Skeletal muscle cell (primary cell): ENCODE data around the gene GFPT1.

Experiments
- DNase-seq: peaks from one replicate; pipeline ENCODE4 v3.0.0-alpha.2; 2010; ENCODE audit warnings: low read depth
- H3K4me3 ChIP-seq: 2 replicates; pipeline ENCODE4 v1.5.1; 2011; ENCODE audit warnings: low read depth, mild to moderate bottlenecking, control low read depth, low read length, moderate library complexity

Gene GFPT1

DNA sequence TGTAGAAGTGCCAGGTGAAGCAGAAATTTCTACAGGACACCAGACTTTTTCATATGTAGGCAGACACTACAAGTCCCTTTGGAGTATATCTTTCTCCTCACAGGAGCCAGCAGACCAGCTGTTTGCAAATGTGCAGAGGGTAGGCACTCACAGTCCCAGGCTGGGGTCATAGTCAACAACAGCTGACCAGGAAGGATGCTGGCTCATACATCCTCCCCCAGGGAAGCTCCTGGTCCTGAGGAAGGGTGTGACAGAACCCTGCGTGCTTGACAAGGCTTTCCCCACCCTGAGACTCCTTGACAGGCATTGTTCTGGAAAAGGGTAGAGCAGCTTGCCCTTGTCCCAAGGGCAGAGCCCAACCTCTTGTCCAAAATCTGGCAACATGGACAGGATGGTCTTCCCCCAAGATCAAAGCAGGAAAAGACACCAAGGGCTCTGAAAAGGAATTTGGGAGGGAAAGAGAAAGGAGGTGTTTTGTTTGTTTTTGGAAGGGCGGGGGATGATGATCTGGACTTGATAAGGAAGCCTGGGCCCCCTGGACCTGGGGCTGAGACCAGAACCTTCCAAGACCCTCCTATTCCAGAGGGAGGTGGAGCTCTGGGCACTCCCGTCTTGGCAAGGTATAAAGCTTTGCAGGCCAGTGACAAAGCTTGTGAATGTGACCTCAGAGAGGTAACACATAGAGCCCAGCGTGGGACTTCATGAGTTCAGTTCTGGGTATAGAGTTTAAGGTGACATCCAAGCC is 87.1 kb downstream of the GFPT1 start:
- no peak overlapping the region for H3K4me3 ChIP-seq
- no peak for DNase-seq

DNA sequence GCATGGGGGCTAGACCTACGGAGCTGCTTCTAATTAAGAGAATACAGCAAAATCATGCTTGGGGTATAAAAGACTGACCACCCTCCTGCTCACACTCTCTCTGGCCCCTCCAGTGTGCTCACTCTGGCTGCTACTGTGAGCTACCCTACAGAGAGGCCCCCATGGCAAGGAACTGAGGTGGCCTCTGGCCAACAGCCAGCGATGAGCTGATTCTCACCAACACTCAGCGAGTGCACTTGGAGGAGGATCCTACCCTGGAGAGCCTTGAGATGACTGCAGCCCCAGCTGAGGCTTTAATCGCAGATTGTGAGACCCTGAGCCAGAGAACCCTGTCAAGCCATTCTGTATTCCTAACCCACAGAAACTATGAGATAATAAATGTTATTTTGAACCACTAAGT is 88.2 kb downstream of the GFPT1 start:
- peak; percentile 59 for DNase-seq
- no peak overlapping the region for H3K4me3 ChIP-seq

DNA sequence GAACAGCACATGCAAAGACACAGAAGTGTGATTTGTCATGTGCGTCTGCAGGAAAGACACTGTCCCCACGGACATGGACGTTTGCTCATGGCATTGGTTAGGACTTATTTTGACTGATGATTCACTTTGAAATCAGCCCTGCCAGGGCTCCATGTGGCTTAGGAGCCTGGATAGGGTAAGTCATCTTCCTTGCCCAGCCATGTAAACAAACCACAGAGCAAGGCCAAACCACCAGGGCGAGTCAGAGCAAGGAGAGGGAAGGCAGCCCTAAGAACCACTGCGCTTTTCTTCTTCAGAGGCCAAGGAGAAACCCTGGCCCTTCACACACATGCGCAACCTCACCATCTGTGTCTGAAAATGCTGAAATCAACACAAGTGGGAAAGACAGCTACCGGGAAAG is 88.8 kb downstream of the GFPT1 start:
- peak; percentile 94 for DNase-seq
- H3K4me3 ChIP-seq = no peak overlapping the region

DNA sequence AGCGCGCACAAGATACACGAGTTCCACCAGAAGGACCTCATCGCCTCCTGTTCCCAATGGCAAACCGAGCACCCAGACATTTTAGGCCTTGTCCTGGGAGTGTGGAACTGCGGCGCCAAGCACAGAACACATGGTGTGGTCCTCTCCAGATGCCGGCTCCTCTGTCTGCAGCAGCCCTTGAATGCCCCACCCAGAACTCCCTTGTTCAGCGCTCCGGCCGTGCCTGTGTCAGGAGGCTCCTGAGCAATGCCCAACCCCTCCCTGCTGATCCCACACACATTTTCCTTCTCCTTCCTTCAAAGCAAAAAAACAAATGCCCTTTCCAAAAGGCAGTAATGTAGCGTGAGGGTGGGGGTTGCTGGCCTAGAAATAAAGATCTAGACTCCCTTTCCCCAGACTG is 89.8 kb downstream of the GFPT1 start:
- H3K4me3 ChIP-seq = no peak overlapping the region
- DNase-seq = no peak

DNA sequence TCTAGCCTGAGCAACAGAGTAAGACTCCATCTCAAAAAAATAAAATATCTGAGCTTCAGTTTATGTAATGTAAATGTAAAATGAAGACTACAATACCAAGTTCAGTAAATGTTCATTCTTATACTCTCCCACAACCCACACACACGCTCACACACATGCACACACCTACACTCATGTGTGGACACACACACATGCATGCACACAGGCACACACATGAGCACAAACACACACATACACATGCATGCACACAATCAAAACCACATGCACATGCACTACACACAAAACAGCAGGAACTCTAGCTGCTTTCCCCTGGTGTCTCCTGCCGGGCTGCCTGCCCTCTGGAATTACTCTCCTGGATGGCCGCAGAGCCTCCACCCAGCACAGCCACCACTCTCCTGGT is 90.6 kb downstream of the GFPT1 start:
- DNase-seq = no peak
- H3K4me3 ChIP-seq = no peak overlapping the region

DNA sequence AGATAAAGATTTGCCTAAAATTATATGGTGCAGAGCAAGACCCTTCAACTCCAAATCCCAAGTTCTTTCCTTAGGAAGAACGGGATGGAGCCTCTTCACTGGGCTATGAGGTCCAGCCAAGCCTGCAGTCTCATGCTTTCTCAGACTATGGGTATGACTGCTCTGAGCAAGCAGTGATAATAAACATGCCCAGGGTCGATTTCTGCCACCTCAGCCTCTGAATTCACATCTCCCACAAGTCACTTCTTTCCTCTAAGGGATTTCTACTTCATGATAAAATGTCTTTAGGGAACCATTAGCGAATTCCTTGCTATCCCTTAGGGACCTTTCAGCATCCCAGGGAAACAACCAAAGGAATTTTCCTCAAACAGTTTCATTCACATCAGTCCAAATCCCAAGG is 94.8 kb downstream of the GFPT1 start:
- H3K4me3 ChIP-seq = no peak overlapping the region
- DNase-seq = no peak

DNA sequence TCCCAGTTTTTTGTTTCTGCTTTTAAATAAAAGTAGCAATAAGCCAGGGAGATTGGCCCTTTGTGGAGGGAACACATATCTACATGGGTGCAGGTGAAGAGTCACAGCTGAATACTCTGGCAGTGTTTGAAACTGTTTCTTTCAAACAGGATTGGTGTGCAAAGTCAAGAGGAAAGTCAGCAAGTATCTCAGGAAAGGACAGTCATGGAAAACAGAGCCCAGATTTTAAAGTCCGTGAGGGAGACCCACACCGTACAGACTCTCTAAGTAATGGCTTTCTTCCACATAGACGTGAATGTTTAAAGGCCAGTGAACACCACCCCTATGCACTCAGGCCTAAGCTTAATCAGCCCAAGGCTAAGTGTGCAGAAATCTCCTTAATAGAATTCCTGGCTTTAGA is 95.3 kb downstream of the GFPT1 start:
- no peak overlapping the region for H3K4me3 ChIP-seq
- no peak for DNase-seq

DNA sequence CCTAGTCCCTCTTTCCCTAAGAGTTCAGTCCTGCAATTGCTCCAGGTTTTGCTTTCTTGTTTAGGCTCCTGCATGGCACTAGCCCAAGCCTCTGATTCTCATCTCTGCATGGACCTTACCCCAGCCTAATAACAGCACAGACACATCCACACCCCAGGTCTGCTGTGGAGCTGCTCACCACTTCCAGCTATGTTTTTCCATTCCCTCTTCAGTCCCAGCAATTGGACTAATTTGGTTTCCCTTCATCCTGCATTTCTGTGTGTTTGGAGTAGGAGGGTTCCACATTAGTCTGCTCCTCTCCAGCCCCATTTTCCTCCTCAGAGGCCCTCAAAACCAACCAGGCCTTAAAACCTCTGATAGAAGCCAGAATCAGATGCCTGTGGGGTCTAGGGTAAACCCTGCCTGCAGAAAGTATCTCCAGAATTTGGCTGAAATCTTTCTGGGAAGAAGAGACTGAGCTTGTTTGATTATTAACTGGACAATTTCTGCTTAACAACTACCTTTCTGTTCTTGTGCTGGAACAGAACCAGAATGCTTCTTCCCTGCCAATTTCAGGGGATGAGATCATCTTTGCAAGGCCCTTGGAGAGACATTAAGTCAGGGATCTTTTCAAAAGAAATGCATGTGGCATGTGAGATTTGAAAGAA is 95.9 kb downstream of the GFPT1 start:
- H3K4me3 ChIP-seq = no peak overlapping the region
- DNase-seq = peak; percentile 70

DNA sequence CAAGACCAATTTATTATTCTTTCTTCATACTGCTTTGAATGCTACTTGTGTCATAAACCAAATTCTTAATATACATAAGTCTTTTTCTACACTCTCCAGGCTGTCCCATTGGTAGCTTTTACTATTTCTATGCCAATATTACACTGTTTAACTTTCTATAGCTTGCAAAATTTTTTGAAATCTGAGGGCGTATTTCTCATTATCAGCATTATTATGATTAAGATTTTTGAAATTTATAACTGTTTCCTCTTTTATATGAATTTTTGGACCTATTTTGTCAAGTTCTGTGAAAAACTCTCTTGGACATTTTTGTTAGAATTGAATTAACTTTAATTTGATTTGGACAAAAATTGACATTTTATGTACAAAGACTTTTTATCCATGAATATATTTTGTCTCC is 98.6 kb downstream of the GFPT1 start:
- H3K4me3 ChIP-seq = no peak overlapping the region
- DNase-seq = no peak

DNA sequence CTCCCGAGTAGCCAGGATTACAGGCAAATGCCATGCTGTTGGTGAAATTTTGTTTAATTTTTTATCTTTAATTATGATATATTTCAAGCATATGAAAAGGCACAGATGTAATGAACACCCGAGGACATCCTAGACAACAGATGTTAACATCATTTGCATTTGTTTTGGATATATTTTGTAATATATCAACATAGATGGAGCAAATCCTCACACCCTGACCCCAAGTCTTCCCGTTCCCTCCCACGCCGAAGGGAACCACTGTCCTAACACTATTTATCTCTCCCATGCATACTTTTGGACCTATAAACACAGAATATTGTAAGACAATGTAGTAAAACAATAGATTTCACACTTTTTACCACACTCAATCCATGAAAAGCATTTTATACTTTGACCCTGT is 99.5 kb downstream of the GFPT1 start:
- no peak overlapping the region for H3K4me3 ChIP-seq
- no peak for DNase-seq

DNA sequence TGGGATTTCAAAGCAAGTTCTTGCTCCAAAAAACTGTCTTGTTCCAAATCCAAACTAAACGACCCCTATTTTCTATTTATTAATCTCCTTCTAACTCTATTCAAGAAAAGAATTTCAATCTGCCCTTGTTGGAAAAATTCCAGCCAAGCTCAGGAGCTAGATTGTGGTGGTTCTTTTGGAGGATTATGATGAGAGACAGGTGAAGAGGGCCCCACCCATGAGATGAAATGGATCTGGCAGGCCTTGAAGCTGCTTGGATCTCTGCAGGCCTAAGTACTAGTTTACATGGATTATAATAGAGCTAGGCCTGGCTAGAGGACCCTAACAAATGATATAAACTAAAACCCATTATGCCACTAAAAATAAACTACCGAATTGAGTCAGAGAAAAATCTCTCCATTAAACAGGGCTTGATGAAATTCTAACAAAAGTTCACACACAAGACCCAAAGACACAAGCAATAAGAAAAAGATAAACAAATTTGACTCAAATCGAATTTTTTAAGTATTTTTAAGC is 101.6 kb downstream of the GFPT1 start:
- H3K4me3 ChIP-seq = no peak overlapping the region
- DNase-seq = no peak

DNA sequence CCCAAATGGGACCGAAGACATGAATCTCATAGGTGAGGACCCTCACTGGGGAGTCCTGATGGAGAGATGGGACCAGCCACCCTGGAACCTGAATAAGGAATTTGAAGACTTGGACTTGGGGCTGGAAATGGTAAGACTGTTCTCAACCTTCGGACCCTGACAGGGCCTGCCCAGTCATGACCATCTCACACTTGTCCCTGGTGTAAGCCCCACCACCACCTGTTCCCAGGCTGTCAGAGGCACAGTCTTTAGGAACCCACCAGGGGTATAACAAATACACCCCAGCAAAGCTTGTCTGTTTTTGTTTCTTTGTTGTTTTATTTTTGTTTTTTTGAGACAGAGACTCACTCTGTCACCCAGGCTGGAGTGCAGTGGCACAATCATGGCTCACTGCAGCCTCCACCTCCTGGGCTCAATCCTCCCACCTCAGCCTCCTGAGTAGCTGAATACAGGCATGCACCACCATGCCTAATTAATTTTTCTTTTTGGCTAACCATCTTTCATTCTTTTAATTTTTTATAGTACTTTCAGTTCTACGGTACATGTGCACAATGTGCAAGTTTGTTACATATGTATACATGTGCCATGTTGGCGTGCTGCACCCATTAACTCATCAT is 106.1 kb downstream of the GFPT1 start:
- no peak for DNase-seq
- no peak overlapping the region for H3K4me3 ChIP-seq

DNA sequence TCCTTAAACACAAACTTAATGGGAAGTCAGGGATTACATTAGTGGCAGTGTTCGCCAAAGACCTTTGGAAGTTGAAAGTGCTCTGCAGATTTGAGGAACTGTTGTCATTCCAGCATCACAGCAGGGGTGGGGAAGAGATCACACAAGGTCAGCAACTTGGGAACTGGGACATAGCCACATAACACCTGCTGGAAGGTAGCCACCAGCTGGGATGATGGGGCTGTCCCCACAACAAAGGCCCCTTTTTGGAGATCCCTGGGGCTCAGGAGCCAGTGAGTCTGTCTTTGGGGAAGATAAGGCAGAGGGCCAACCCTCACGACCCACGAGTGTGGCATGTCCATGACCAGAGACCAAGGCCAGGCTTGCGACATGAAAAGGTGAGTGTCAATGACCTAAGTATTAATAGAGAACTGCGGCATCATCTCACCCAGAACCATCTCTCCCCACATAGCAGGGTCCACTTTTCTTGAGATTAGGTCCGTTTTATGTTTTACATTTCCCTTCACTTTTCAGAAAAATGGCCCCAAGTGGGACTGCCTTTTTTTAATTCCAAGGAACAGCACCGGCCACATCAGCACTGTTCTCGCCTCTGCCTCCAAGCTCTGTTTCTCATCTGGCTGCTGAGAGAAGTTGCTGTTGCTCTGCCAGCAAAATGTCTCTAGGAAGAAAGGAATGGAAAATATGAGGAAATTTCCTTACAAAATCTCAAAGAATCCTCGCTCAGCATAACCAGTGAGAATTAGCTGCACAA is 106.9 kb downstream of the GFPT1 start:
- DNase-seq = no peak
- no peak overlapping the region for H3K4me3 ChIP-seq

DNA sequence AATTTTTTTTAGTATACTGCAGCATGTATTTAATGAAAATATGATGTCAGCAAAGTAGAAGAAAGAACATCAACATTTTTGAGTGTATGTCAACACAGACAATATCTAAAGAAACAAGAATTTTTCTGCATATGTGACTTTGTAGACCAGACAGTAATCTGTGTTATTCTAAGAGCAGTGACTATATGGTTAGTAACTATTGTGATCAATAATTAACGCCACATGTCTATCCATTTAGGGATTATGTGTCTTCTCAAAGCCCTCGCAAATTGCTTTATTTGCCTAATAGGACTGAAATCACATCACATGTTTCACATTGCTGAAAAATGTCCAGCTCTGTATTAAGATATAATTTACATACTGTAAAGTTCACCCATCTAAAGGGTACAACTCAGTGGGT is 107.8 kb downstream of the GFPT1 start:
- no peak overlapping the region for H3K4me3 ChIP-seq
- no peak for DNase-seq

DNA sequence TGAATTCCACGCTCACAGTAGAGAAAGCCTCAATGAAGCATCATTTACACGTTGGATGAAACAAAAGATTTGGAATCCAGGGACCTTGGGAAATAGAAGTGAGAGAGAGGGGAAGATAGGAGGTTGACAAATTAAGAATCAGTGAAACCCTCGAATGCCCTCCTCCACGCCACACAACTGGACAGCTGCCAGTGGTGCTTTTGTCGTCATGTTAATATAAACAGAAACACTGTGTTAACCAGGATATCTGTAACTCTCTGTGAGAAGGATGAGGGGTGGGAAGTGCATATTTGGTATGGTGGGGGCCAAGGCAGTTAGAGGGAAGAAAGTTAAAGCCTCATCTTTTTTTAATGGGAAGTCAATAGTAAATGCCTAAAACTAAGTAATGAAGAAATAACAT is 108.7 kb downstream of the GFPT1 start:
- no peak for DNase-seq
- H3K4me3 ChIP-seq = no peak overlapping the region

DNA sequence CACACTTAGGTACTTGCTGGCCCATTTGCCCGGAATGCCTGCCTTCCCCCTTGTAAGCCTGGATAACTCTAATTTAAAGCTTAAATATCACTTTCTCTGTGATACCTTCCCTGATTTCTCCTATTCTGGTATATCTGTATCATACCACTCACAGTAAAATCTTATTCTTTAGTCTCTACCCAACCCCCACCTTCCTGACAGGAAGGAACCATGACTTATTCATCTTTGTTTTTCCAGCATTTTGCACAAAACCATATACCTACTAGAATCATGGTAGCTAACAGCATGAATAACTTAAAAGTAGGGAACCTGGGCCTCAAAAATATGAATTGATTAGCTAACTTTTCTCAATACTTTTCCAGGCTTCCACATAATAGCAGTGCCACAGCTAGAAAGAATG is 111.5 kb downstream of the GFPT1 start:
- H3K4me3 ChIP-seq = no peak overlapping the region
- DNase-seq = no peak

DNA sequence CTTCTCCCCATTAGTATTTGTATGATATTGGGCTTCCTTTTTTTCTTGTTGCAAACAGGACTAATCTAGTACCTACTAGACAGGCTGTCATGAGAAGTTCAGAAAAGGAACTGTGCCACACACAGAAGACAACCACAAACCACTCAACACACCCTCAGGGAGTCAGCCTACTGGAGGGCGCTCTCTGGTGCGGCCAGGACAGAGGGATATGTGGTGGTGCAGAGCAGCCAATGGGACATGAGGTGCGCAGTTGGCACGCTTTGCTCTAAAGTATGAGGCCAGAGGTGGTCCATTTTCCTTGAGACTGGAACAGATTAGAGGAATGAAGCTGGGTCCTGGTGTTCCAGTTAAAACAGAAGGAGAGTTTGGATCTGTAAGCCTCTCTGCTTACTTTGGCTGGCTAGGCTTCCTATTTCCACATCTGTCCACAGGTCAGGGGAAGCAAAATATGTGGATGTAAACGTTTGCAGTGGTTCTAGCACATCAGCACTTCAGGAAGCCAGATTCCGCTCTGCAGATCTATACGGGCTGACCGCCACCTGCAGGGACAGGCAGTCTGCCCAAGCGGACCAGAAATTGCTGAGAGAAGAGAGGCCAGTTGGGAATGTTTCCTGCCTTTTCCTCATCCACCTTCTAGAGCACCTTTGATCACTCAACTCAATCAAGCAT is 114.1 kb downstream of the GFPT1 start:
- H3K4me3 ChIP-seq = no peak overlapping the region
- DNase-seq = no peak

DNA sequence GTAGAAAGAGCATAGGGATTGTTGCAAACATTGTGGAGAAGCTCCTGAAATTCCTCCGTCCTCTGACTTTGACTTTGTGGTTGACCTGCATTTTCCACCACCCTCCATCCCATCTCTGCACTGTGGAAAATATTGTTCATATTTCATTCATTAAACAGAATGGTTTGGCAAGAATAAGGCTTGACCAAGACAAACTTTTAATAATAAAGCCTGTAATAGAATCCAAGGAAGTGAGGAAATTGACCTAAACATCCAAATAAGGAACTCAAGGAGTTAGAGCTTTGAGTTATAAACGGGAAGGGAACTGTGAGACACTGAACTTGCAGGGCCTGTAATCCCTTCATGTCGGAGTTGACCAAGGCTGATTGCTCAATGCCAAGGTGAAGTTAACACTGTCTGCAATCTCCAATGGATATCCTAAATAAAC is 115.2 kb downstream of the GFPT1 start:
- H3K4me3 ChIP-seq = no peak overlapping the region
- DNase-seq = no peak
